ENCODE measurements around the gene M6PR.
"Not testable (repeated sequence)": the region's sequence is repeated elsewhere in the genome, so short reads cannot be mapped to it uniquely, and the experiment has no call there.

M6PR gene

GRCh38 chr12:8950702-8951478 lies 1.4 kb upstream of the M6PR start:
- no peak for DNase-seq (ENCODE audit: low read depth in 3 of 3)

- no peak for DNase-seq (ENCODE audit: low read depth in 3 of 3)
Observed at GRCh38 chr12:8950221-8950527, 729 bp upstream of the M6PR start.

- no peak for DNase-seq (ENCODE audit: low read depth in 3 of 3)
Observed at GRCh38 chr12:8948701-8949341, 624 bp downstream of the M6PR start.

- DNase-seq (ENCODE audit: low read depth in 3 of 3): no peak
Observed at GRCh38 chr12:8947737-8948136, 1.7 kb downstream of the M6PR start.

- no peak for DNase-seq (ENCODE audit: low read depth in 3 of 3)
Observed at GRCh38 chr12:8946733-8947132, 2.7 kb downstream of the M6PR start.

- DNase-seq (ENCODE audit: low read depth in 3 of 3): no peak
Observed at GRCh38 chr12:8943565-8944186, 5.8 kb downstream of the M6PR start.

- no peak for DNase-seq (ENCODE audit: low read depth in 3 of 3)
Observed at GRCh38 chr12:8941691-8942478, 7.6 kb downstream of the M6PR start.

GRCh38 chr12:8937842-8938442 lies 11.5 kb downstream of the M6PR start:
- not testable (repeated sequence) for DNase-seq (ENCODE audit: low read depth in 3 of 3)

- DNase-seq (ENCODE audit: low read depth in 3 of 3): no peak
Observed at GRCh38 chr12:8936735-8937134, 12.7 kb downstream of the M6PR start.

GRCh38 chr12:8934080-8934479 lies 15.4 kb downstream of the M6PR start:
- not testable (repeated sequence) for DNase-seq (ENCODE audit: low read depth in 3 of 3)

GRCh38 chr12:8932464-8932863 lies 17.0 kb downstream of the M6PR start:
- not testable (repeated sequence) for DNase-seq (ENCODE audit: low read depth in 3 of 3)

- DNase-seq (ENCODE audit: low read depth in 3 of 3): not testable (repeated sequence)
Observed at GRCh38 chr12:8930655-8931323, 18.7 kb downstream of the M6PR start.

GRCh38 chr12:8922544-8922943 lies 26.9 kb downstream of the M6PR start:
- DNase-seq (ENCODE audit: low read depth in 3 of 3): no peak

GRCh38 chr12:8919643-8920042 lies 29.8 kb downstream of the M6PR start:
- not testable (repeated sequence) for DNase-seq (ENCODE audit: low read depth in 3 of 3)

- DNase-seq (ENCODE audit: low read depth in 3 of 3): no peak
Observed at GRCh38 chr12:8917751-8918150, 31.7 kb downstream of the M6PR start.

- DNase-seq (ENCODE audit: low read depth in 3 of 3): no peak
Observed at GRCh38 chr12:8917031-8917430, 32.4 kb downstream of the M6PR start.

GRCh38 chr12:8916154-8916553 lies 33.3 kb downstream of the M6PR start:
- no peak for DNase-seq (ENCODE audit: low read depth in 3 of 3)

GRCh38 chr12:8914716-8915526 lies 34.5 kb downstream of the M6PR start:
- DNase-seq (ENCODE audit: low read depth in 3 of 3): peak in 2 of 3 donors; percentile 17 to 45

- peak; percentile 37 to 60 (median 39) for DNase-seq (ENCODE audit: low read depth in 3 of 3)
Observed at GRCh38 chr12:8914033-8914715, 35.3 kb downstream of the M6PR start, which contains the start of gene PHC1. Gene PHC1 (plus strand): TSS chr12:8914509. CDS start chr12:8917678, 3,169 bp downstream.

GRCh38 chr12:8913702-8914032 lies 35.8 kb downstream of the M6PR start:
- DNase-seq (ENCODE audit: low read depth in 3 of 3): no peak

All from stimulated activated CD4-positive, alpha-beta T cell treated with anti-CD3 and anti-CD28 coated beads, TNF-alpha, amount 100 ng/mL, for 48 hours (primary cell).